ENCODE results near the gene MMP14. TPM values are rescaled to one million over a fixed set of nuclear protein-coding genes. Genes with fewer than 3 reads are reported as not detected.
"Not testable (repeated sequence)": the region's sequence is repeated elsewhere in the genome, so short reads cannot be mapped to it uniquely, and the experiment has no call there.

Gene MMP14
- total RNA-seq, 2 experiments from 2014 or later, result 2.6 to 2.9 TPM

- intact Hi-C loops (cut with DNase I, micrococcal nuclease), result loop anchor here in 1 of 2 experiments (5.0 to 10.0 kb wide), 2 partner anchors 61 to 189 kb away; no protein-coding TSS in a partner anchor
- no peak overlapping the region for H3K27ac ChIP-seq (ENCODE audit: low read depth in 1 of 2, low read length in 2 of 2)
- TF ChIP-seq CTCF (IDR thresholded peaks at IDR 0.05), result no peak
- no peak overlapping the region for H3K4me3 ChIP-seq (ENCODE audit: low read length)
- ChIA-PET CTCF (no interaction called here), POLR2A (no interaction called here)
- DNase-seq, result no peak
- H3K9me3 ChIP-seq (ENCODE audit: control insufficient read depth in 1 of 2, insufficient read depth in 1 of 2, low read length in 2 of 2), result no peaks in the 10 kb centered on the region
- Mint-ChIP-seq H3K36me3 (ENCODE audit: low read depth) (no peaks in the 10 kb centered on the region), H3K4me1 (ENCODE audit: low read depth) (no peaks in the 10 kb centered on the region), H3K9me3 (no peaks in the 10 kb centered on the region), H3K27me3 (peaks cover 34% of the 10 kb centered on the region), H3K27ac (no peak overlapping the region), H3K4me3 (no peak overlapping the region)
- no peaks in the 10 kb centered on the region for H3K36me3 ChIP-seq (ENCODE audit: insufficient read depth, low read length)
- H3K4me1 ChIP-seq (ENCODE audit: insufficient read depth, low read length), result no peaks in the 10 kb centered on the region
- peaks cover 0 to 5% of the 10 kb centered on the region in 2 experiments for H3K27me3 ChIP-seq (ENCODE audit: control insufficient read depth in 1 of 2, insufficient read depth in 2 of 2, low read length in 2 of 2)
- no peak for ATAC-seq (ENCODE audit: poor library complexity)
Measured at GRCh38 chr14:22803687-22803974, 32.8 kb upstream of the MMP14 start.

GRCh38 chr14:22805235-22805634 lies 31.1 kb upstream of the MMP14 start:
- CTCF ChIA-PET; H3K4me3 Mint-ChIP-seq; ATAC-seq (ENCODE audit: poor library complexity); H3K27ac Mint-ChIP-seq; H3K9me3 ChIP-seq (ENCODE audit: control insufficient read depth in 1 of 2, insufficient read depth in 1 of 2, low read length in 2 of 2); H3K36me3 ChIP-seq (ENCODE audit: insufficient read depth, low read length); H3K4me1 ChIP-seq (ENCODE audit: insufficient read depth, low read length); H3K4me1 Mint-ChIP-seq (ENCODE audit: low read depth); H3K27ac ChIP-seq (ENCODE audit: low read depth in 1 of 2, low read length in 2 of 2); H3K27me3 ChIP-seq (ENCODE audit: control insufficient read depth in 1 of 2, insufficient read depth in 2 of 2, low read length in 2 of 2); H3K36me3 Mint-ChIP-seq (ENCODE audit: low read depth); H3K9me3 Mint-ChIP-seq; DNase-seq; H3K4me3 ChIP-seq (ENCODE audit: low read length); POLR2A ChIA-PET: not testable (repeated sequence)
- peaks cover 23% of the 10 kb centered on the region for H3K27me3 Mint-ChIP-seq
- intact Hi-C loops (cut with DNase I, micrococcal nuclease), result loop anchor here in 1 of 2 experiments (10.0 kb wide), 1 partner anchor 190 kb away; no protein-coding TSS in a partner anchor

- Histone ChIP-seq H3K4me1 (ENCODE audit: insufficient read depth, low read length) (no peaks in the 10 kb centered on the region), H3K27ac (ENCODE audit: low read depth in 1 of 2, low read length in 2 of 2) (no peak overlapping the region)
Measured at GRCh38 chr14:22807432-22808087, 28.8 kb upstream of the MMP14 start.

More at GRCh38 chr14:22807432-22808087, 28.8 kb upstream of the MMP14 start:
- Mint-ChIP-seq H3K27ac (no peak overlapping the region), H3K4me3 (no peak overlapping the region), H3K27me3 (peaks cover 15% of the 10 kb centered on the region), H3K4me1 (ENCODE audit: low read depth) (no peaks in the 10 kb centered on the region), H3K36me3 (ENCODE audit: low read depth) (no peaks in the 10 kb centered on the region), H3K9me3 (no peaks in the 10 kb centered on the region)
- H3K4me3 ChIP-seq (ENCODE audit: low read length), result no peak overlapping the region
- DNase-seq (no peak), ATAC-seq (ENCODE audit: poor library complexity) (no peak)
- CTCF ChIA-PET, result no interaction called here
- H3K9me3 ChIP-seq (ENCODE audit: control insufficient read depth in 1 of 2, insufficient read depth in 1 of 2, low read length in 2 of 2), result no peaks in the 10 kb centered on the region
- intact Hi-C loops (cut with DNase I, micrococcal nuclease), result loop anchor here in 1 of 2 experiments (10.0 kb wide), 1 partner anchor 193 kb away; no protein-coding TSS in a partner anchor
- no peaks in the 10 kb centered on the region for H3K36me3 ChIP-seq (ENCODE audit: insufficient read depth, low read length)
- TF ChIP-seq CTCF (IDR thresholded peaks at IDR 0.05), result no peak
- H3K27me3 ChIP-seq (ENCODE audit: control insufficient read depth in 1 of 2, insufficient read depth in 2 of 2, low read length in 2 of 2), result no peaks in the 10 kb centered on the region
- POLR2A ChIA-PET, result no interaction called here
